Gastroesophageal sphincter (tissue), 3 donors: ENCODE measurements around the gene TACR1.

Source experiments
- CTCF ChIP-seq, 4 experiments: fragments of 200-600 bp in 2 of 4; fragments of 450-650 bp in 2 of 4; sonication (generic) in 1 of 4; IDR thresholded peaks; one replicate each; pipeline ENCODE4 v1.5.1; 2017 to 2019; ENCODE audit warnings: antibody characterized with exemption in 4 of 4, mild to moderate bottlenecking in 2 of 4, moderate library complexity in 2 of 4
- EP300 ChIP-seq: sonication (generic); formaldehyde crosslinking; IDR thresholded peaks from one replicate; pipeline ENCODE4 v1.6.1; 2017; ENCODE audit warnings: antibody characterized with exemption, mild to moderate bottlenecking
- POLR2A ChIP-seq, 2 donors: fragments of 450-650 bp; IDR thresholded peaks; one replicate each; pipeline ENCODE4 v1.6.1; 2017; ENCODE audit warnings: antibody characterized with exemption in 2 of 2, mild to moderate bottlenecking in 2 of 2, moderate library complexity in 1 of 2
- POLR2AphosphoS5 ChIP-seq: sonication (generic); formaldehyde crosslinking; IDR thresholded peaks from one replicate; pipeline ENCODE4 v1.6.1; 2017; ENCODE audit warnings: antibody characterized with exemption

DNA sequence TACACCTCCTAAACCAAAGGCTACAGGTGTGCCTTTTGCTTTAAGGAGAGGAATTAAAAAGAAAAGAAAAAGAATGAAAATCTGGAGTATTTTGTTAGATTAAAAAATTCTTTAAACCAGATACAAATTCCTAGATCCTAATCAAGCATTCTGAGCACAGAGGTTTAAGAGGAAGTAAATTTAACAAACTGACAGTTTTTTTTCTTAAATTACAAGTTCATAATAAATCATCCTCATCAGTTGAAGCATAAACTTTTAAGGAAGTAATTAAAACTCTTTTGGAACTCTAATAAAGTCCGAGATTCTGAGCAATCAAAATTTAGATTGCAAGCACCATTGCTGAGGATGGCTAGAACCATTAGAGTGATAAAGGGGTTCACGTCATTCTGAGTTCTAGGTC is 165.8 kb downstream of the TACR1 start:
- TF ChIP-seq CTCF (IDR thresholded peaks at IDR 0.05) (no peak), POLR2AphosphoS5 (no peak), POLR2A (IDR thresholded peaks at IDR 0.05) (no peak), EP300 (no peak)
